Measurements from ENCODE around the gene DNAJC6. TPM values are rescaled to one million over a fixed set of nuclear protein-coding genes. Genes with fewer than 3 reads are reported as not detected.

DNAJC6 gene
- total RNA-seq, 1 experiment from 2014 or later = 6.2 TPM

- Histone ChIP-seq H3K4me1 (no peaks in the 10 kb centered on the region), H3K4me3 (ENCODE audit: low read depth, low read length) (no peak overlapping the region), H3K27me3 (replicated peaks; ENCODE audit: control insufficient read depth, insufficient read depth, low read length) (no peaks in the 10 kb centered on the region), H3K36me3 (ENCODE audit: control insufficient read depth, insufficient read depth, low read length) (no peaks in the 10 kb centered on the region), H3K9me3 (no peaks in the 10 kb centered on the region)
- no peaks in the 10 kb centered on the region for H3K4me1 Mint-ChIP-seq (ENCODE audit: low read depth, unreplicated experiment)
- H3K4me3 Mint-ChIP-seq (ENCODE audit: unreplicated experiment) = no peak overlapping the region
- H3K36me3 Mint-ChIP-seq (ENCODE audit: insufficient read depth, unreplicated experiment) = no peaks in the 10 kb centered on the region
- peaks cover 10% of the 10 kb centered on the region for H3K9me3 Mint-ChIP-seq (ENCODE audit: unreplicated experiment)
- peak in 1 of 2 experiments; percentile 14 for DNase-seq
- intact Hi-C loops (cut with micrococcal nuclease; ENCODE audit: unreplicated experiment) = no loop called here
- no TSS peak for BruUV-seq (replicated peaks)
- POLR2A ChIA-PET = no interaction called here
- CTCF ChIA-PET = interaction anchor here (0.5 to 1.4 kb wide), 9 partner anchors 8 to 244 kb away, joined by 3 to 14 read pairs (median 4); partner anchors contain the start of genes LEPR and LEPROT
- peak; percentile 24 to 29 for TF ChIP-seq CTCF (IDR thresholded peaks at IDR 0.05; ENCODE audit: insufficient read depth in 1 of 2, low read depth in 1 of 2, low read length in 1 of 2, severe bottlenecking in 1 of 2, unreplicated experiment in 1 of 2)
- no peaks in the 10 kb centered on the region for H3K27me3 Mint-ChIP-seq (ENCODE audit: insufficient read depth, unreplicated experiment)
- no peak overlapping the region for H3K27ac Mint-ChIP-seq (ENCODE audit: unreplicated experiment)
Measured at GRCh38 chr1:65459397-65459768, 150.0 kb downstream of the DNAJC6 start.

Other genes starting within 250 kb of the DNAJC6 start
- gene AK4, start 161.3 kb upstream of the DNAJC6 start, total RNA-seq (2022) = 131 and 133 TPM in 2 replicates
- gene LEPR, start 111.1 kb downstream of the DNAJC6 start, total RNA-seq (2022) = 1.5 and 1.9 TPM in 2 replicates
- 32.9 and 37.6 TPM in 2 replicates for gene LEPROT, start 111.1 kb downstream of the DNAJC6 start, total RNA-seq (2022)

Data from Caco-2 (cell line).